ENCODE data around the gene PSAP.
"Not testable (repeated sequence)": the region's sequence is repeated elsewhere in the genome, so short reads cannot be mapped to it uniquely, and the experiment has no call there.

Gene PSAP

DNA sequence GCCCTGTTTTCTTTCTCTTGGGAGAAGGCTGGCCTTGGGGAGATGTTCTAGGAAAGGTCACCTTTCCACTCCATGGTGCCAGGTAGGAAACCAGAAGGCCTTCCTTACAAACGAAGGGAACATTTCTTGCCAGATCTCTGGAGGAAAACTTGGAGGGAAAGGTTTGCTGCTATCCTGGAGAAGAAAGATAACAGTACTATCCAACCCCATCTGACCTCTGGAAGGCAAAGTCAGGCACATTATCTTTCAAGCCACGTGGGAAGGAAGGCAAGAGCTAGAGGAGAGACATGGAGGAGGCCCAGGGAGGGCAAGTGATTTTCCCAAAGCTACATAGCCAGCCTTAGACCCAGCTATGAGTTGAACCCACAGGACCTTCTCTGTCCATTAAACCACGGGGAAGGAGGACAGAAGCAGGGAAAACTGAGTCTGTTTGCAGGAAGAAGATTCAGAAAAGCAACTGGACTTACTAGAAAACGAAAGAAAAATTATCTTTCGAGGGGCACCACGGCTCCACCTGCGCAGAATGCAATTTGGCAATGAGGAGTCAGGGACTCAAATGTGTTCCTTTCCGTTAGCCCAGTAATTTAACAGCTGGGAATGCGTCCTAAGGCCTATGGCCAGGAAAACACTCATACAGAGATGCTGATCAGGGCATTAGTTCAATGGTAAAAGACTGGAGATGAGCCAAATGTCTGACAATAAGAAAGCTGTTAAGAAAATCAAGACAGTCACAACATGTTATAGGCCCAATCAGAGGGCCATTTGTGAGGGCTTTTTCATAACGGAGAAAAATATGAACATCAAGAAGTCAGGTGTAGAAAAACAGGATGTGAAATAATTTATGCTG is 32.0 kb upstream of the PSAP start:
- Histone ChIP-seq H3K27me3 (ENCODE audit: insufficient read depth, low read length) (peaks cover 2% of the 10 kb centered on the region), H3K9me3 (ENCODE audit: low read length) (no peaks in the 10 kb centered on the region), H3K4me3 (ENCODE audit: low read length) (no peak overlapping the region), H2AFZ (ENCODE audit: low read depth, low read length) (no peak overlapping the region), H3K4me1 (ENCODE audit: insufficient read depth, low read length) (peaks cover 8% of the 10 kb centered on the region), H3K36me3 (ENCODE audit: insufficient read depth, low read length) (no peaks in the 10 kb centered on the region)

DNA sequence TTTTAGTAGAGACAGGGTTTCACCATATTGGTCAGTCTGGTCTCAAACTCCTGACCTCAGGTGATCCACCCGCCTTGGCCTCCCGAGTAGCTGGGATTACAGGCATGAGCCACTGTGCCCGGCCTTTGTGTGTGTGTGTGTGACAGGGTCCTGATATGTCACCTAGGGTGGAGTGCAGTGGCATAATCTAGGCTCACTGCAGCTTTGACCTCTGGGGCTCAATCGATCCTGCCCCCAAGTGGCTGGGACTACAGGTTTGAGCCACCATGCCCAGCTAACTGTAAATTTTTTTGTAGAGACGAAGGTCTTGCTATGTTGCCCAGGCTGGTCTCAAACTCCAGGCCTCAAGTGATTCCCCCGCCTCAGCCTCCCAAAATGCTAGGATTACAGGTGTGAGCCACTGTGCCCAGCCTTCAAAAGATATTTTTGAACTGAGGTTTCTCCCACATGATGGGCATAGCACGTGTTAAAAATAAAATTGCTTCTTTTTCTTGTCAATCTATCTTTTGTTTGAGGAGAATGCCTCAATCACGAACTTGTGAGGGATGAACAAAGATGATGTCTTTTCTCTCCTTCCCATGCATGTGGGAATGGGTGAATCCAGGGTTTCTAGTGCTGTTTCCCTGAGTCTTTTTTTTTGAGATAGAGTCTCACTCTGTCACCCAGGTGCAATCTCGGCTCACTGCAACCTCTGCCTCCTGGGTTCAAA is 30.8 kb upstream of the PSAP start:
- H3K27me3 ChIP-seq (ENCODE audit: insufficient read depth, low read length), result peaks cover 2% of the 10 kb centered on the region
- H3K4me3 ChIP-seq (ENCODE audit: low read length), result no peak overlapping the region
- H3K36me3 ChIP-seq (ENCODE audit: insufficient read depth, low read length), result no peaks in the 10 kb centered on the region
- H3K4me1 ChIP-seq (ENCODE audit: insufficient read depth, low read length), result peaks cover 8% of the 10 kb centered on the region
- H2AFZ ChIP-seq (ENCODE audit: low read depth, low read length), result no peak overlapping the region
- peaks cover 3% of the 10 kb centered on the region for H3K9me3 ChIP-seq (ENCODE audit: low read length)

DNA sequence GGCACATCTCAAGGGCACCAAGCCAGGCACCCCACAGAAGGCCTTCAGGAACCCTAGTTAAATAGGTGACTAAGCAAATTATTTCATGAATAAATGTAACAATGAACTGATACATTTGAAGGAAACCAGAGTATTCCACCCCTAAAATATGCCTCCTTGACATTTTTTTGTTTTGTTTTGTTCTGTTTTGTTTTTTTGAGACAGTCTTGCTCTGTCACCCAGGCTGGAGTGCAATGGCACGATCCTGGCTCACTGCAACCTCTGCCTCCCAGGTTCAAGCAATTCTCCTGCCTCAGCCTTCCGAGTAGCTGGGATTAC is 30.2 kb upstream of the PSAP start:
- H3K4me3 ChIP-seq (ENCODE audit: low read length); H2AFZ ChIP-seq (ENCODE audit: low read depth, low read length); H3K9me3 ChIP-seq (ENCODE audit: low read length); H3K36me3 ChIP-seq (ENCODE audit: insufficient read depth, low read length); H3K27me3 ChIP-seq (ENCODE audit: insufficient read depth, low read length); H3K4me1 ChIP-seq (ENCODE audit: insufficient read depth, low read length): not testable (repeated sequence)

DNA sequence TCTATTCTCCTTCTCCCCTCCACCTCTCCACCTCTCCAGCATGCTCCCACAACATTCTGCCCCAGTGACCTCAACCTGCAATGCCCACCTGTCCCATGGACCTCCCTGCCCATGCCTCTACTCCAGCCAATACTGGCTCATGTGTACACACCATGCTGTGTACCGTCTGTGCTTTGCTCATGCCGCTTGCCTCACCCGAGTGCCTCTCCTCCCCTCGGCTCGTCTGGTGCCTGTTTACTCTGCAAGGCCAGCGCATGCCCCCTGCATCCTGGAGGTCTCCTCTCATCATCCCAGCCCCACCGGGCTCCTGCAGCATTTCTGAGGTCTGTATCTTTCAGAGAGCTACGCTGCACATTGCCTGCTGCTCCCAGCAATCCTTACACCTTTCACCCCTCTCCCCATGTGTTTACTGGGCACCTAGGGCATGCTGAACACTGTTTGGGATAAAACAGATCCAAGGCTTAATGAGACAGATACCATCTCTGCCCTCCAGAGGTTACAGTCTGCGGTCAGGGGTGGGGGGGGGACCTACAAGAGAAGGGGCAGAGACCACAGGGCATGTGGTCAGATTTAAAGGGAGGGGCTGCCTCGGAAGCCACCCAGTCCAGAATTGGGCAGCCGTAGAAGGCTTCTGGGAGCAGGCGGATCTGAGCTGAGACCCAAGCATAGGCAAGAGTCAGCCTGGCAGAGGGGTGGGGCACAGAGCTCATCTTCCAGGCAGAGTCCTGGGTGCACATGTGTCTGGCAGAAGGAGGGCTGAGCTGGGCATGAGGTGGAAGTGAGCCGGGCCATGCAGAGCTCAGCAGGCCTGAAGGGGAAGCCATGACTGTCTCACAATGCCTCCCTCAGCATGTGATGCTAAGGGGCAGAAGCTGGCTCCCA is 29.6 kb upstream of the PSAP start:
- Histone ChIP-seq H3K36me3 (ENCODE audit: insufficient read depth, low read length) (no peaks in the 10 kb centered on the region), H3K4me3 (ENCODE audit: low read length) (no peak overlapping the region), H3K27me3 (ENCODE audit: insufficient read depth, low read length) (peaks cover 2% of the 10 kb centered on the region), H3K4me1 (ENCODE audit: insufficient read depth, low read length) (peaks cover 8% of the 10 kb centered on the region), H2AFZ (ENCODE audit: low read depth, low read length) (no peak overlapping the region), H3K9me3 (ENCODE audit: low read length) (peaks cover 3% of the 10 kb centered on the region)

DNA sequence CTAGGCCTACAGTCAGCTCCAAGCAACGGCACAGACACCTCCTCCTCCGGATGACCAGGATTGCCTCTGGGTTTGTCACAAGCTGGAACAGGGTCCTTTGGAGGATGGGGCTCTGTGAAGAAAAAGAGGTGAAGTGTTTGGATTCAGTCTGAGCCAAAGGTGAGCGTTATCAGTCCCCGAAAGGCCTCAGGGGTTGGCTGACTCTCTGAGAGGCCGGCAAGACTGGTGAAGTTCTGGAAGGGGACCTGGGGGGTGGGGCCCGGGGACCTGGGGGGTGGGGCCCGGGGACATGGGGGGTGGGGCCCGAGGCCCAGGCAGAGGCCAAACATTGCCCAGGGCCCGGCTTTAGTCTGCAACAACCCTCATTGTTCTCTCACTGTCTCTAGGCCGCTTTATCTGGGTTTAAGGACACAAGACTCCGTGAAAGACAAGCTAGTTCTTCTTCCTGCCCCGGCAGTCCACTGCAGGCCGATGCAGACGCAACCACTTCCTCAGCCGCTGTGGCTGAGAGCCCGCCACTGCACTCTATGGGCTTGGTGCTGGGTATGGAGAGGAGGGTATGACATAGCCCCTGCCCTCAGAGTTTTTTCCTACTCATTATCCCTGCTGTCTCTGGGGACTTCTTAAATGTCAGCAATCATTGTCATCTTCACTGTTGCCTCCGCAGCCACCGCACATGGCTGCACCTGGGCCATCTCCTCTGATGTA is 27.4 kb upstream of the PSAP start:
- Histone ChIP-seq H3K27me3 (ENCODE audit: insufficient read depth, low read length) (peaks cover 2% of the 10 kb centered on the region), H3K36me3 (ENCODE audit: insufficient read depth, low read length) (no peaks in the 10 kb centered on the region), H3K9me3 (ENCODE audit: low read length) (peaks cover 5% of the 10 kb centered on the region), H3K4me3 (ENCODE audit: low read length) (peak overlapping the region; percentile 1), H2AFZ (ENCODE audit: low read depth, low read length) (no peak overlapping the region), H3K4me1 (ENCODE audit: insufficient read depth, low read length) (peaks cover 8% of the 10 kb centered on the region)

DNA sequence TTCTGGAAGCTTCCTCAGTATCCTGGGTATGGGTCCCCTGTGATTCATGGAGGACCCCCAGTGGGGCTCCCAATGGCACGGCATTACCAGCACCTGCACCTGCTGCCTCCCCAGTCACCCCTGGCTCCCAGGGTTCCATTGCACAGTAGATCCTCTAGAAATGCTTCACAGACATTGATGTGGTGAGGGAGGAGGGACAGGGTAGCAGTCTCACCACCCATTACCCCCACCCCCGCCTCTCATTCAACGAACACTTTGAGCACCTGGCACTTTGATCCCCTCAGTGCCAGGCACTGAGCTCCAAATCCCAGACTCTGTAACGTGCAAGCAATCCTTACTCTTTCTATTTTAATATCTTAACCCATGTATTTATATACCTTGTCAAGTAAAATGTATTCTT is 26.8 kb upstream of the PSAP start:
- peaks cover 5% of the 10 kb centered on the region for H3K9me3 ChIP-seq (ENCODE audit: low read length)

DNA sequence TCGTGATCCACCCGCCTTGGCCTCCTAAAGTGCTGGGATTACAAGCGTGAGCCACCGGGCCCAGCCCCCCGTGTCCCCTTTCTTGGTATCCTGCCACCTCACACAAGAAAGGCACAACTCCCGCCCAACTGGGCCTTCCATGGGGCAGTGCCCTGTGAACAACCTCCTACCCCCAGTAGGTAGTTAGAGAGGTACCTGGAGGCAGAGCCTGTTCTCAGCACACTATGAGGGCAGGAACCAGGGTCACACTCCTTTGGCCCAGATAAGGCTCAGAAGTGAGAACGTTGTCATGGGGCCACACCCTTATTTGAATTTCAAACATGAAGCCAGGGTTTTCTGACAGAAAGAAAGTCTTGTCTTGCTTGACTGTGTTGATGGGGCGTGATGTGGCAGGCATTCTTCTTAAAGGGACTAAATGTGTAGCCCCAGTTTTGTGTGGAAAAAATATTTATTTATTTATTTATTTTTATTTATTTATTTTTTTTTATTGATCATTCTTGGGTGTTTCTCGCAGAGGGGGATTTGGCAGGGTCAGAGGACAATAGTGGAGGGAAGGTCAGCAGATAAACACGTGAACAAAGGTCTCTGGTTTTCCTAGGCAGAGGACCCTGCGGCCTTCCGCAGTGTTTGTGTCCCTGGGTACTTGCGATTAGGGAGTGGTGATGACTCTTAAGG is 23.8 kb upstream of the PSAP start:
- not testable (repeated sequence) for H3K36me3 ChIP-seq (ENCODE audit: insufficient read depth, low read length); H3K9me3 ChIP-seq (ENCODE audit: low read length); H3K4me3 ChIP-seq (ENCODE audit: low read length); H3K27me3 ChIP-seq (ENCODE audit: insufficient read depth, low read length); H2AFZ ChIP-seq (ENCODE audit: low read depth, low read length); H3K4me1 ChIP-seq (ENCODE audit: insufficient read depth, low read length)

More for the DNA sequence above, 26.8 kb upstream of the PSAP start:
- H3K4me3 ChIP-seq (ENCODE audit: low read length), result no peak overlapping the region
- H3K4me1 ChIP-seq (ENCODE audit: insufficient read depth, low read length), result peaks cover 8% of the 10 kb centered on the region
- peaks cover 2% of the 10 kb centered on the region for H3K27me3 ChIP-seq (ENCODE audit: insufficient read depth, low read length)
- no peak overlapping the region for H2AFZ ChIP-seq (ENCODE audit: low read depth, low read length)
- no peaks in the 10 kb centered on the region for H3K36me3 ChIP-seq (ENCODE audit: insufficient read depth, low read length)

DNA sequence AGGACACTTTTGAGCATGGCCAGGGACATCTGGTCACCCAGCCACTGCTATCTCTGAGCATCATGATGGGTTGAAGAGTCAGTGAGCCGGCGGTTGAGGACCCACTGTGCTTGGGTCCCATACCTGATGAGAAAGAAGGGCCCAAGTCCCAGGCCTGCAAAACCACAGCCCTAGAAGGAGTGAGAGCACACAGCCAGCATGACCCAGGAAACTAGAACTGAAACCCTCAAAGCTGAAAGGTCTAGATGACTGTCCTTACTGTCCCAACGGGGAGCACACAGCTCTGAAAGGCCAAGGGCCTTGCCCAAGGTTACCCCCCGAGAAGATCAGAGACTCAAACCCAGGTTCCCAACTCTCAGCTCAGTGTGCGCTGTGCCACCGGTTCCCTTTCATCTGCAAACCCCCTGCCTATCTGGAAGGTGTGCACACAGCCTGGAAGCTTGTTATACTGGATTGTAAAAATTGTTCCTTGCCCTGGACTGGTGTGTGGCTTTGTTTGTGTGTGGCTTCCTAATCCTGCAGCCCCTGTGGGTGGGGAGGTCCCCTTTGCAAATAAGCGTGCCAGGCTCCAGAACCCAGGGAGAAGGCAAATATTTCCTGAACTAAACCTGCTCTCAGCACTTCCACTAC is 22.6 kb upstream of the PSAP start:
- no peaks in the 10 kb centered on the region for H3K36me3 ChIP-seq (ENCODE audit: insufficient read depth, low read length)
- peaks cover 5% of the 10 kb centered on the region for H3K4me1 ChIP-seq (ENCODE audit: insufficient read depth, low read length)
- no peak overlapping the region for H2AFZ ChIP-seq (ENCODE audit: low read depth, low read length)
- peaks cover 5% of the 10 kb centered on the region for H3K9me3 ChIP-seq (ENCODE audit: low read length)
- H3K4me3 ChIP-seq (ENCODE audit: low read length), result no peak overlapping the region
- no peaks in the 10 kb centered on the region for H3K27me3 ChIP-seq (ENCODE audit: insufficient read depth, low read length)

DNA sequence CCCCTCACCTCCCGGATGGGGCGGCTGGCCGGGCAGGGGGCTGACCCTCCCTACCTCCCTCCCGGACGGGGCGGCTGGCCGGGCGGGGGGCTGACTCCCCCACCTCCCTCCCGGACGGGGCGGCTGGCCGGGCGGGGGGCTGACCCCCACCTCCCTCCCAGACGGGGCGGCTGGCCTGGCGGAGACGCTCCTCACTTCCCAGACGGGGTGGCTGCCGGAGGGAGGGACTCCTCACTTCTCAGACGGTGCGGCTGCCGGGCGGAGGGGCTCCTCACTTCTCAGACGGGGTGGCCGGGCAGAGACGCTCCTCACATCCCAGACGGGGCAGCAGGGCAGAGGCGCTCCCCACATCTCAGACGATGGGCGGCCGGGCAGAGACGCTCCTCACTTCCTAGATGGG is 18.6 kb upstream of the PSAP start:
- not testable (repeated sequence) for H3K4me3 ChIP-seq (ENCODE audit: low read length); H3K9me3 ChIP-seq (ENCODE audit: low read length); H2AFZ ChIP-seq (ENCODE audit: low read depth, low read length); H3K27me3 ChIP-seq (ENCODE audit: insufficient read depth, low read length); H3K36me3 ChIP-seq (ENCODE audit: insufficient read depth, low read length); H3K4me1 ChIP-seq (ENCODE audit: insufficient read depth, low read length)

DNA sequence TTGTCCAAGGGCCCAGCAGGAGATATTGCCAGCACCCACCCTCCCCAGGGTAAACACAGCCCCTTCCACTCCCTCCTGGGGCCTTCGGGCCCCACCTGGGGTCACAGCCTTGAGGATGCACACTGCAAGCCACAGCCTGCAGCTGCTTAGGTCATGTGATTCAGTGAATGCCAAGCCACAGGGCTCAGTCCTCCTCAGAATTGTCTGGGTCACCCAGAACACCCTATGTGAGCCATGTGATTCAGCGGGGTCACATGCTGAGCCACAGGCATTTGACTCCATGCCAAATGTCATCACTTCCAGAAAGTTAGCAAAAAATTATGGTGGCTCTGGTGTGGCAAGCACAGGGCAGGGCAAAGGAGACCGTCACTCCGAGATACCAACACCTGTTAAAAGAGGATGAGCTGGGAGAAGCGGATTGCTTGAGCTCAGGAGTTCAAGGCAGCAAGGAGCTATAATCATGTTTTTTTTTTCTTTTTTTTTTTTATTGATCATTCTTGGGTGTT is 17.2 kb upstream of the PSAP start:
- Histone ChIP-seq H3K36me3 (ENCODE audit: insufficient read depth, low read length) (no peaks in the 10 kb centered on the region), H3K4me1 (ENCODE audit: insufficient read depth, low read length) (no peaks in the 10 kb centered on the region), H3K4me3 (ENCODE audit: low read length) (no peak overlapping the region), H3K9me3 (ENCODE audit: low read length) (no peaks in the 10 kb centered on the region), H3K27me3 (ENCODE audit: insufficient read depth, low read length) (no peaks in the 10 kb centered on the region), H2AFZ (ENCODE audit: low read depth, low read length) (no peak overlapping the region)

DNA sequence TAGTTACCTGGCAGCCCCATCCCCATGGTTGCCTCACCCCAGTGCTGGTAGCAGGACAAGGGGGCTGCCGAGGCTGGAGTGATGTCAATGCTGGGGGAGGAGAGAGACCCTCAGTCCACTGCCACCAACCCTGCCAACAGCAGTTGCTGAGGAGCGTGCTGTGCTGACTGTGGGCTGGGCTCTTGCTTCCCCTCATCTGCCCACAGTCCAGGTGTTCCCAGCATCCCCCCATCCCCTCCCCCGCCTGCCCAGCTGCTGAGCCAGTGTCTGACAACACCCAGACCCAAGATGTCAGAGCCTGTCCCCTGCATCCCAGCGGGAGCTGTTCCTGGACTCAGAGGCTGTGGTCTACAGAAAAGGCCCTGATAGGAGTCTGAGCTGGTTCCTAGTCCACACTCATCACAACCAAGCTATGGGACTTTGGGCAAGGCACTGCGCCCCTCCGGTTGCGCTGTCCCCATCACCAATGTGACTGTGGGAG is 14.6 kb upstream of the PSAP start:
- H3K36me3 ChIP-seq (ENCODE audit: insufficient read depth, low read length), result no peaks in the 10 kb centered on the region
- H3K4me3 ChIP-seq (ENCODE audit: low read length), result no peak overlapping the region
- peaks cover 6% of the 10 kb centered on the region for H3K4me1 ChIP-seq (ENCODE audit: insufficient read depth, low read length)
- H2AFZ ChIP-seq (ENCODE audit: low read depth, low read length), result no peak overlapping the region
- no peaks in the 10 kb centered on the region for H3K9me3 ChIP-seq (ENCODE audit: low read length)
- no peaks in the 10 kb centered on the region for H3K27me3 ChIP-seq (ENCODE audit: insufficient read depth, low read length)

DNA sequence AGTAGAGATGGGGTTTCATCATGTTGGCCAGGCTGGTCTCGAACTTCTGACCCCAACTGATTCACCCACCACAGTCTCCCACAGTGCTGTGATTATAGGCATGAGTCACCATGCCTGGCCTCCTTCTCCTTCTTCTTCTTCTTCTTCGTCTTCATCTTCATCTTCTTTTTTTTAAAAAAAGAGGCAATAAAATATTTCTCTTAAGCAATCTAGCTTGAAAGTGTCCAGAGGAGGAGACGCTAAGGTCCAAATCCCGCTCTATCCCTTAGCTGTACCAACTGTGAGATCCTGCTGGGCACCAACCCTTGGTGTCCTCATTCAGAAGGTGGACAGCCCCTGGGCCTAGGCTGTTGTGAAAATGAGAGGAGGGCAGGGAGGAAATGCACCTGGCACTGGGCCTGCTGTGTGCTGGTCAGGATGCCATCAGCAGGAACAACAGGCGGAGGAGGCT is 13.9 kb upstream of the PSAP start:
- H2AFZ ChIP-seq (ENCODE audit: low read depth, low read length), result no peak overlapping the region

More for the DNA sequence above, 13.9 kb upstream of the PSAP start:
- peaks cover 10% of the 10 kb centered on the region for H3K4me1 ChIP-seq (ENCODE audit: insufficient read depth, low read length)
- H3K27me3 ChIP-seq (ENCODE audit: insufficient read depth, low read length), result no peaks in the 10 kb centered on the region
- no peaks in the 10 kb centered on the region for H3K9me3 ChIP-seq (ENCODE audit: low read length)
- no peak overlapping the region for H3K4me3 ChIP-seq (ENCODE audit: low read length)
- no peaks in the 10 kb centered on the region for H3K36me3 ChIP-seq (ENCODE audit: insufficient read depth, low read length)
